Eye (tissue), 1 donor: ENCODE measurements around the gene NDUFB11.

Experiments used
- DNase-seq: peaks from one replicate; pipeline ENCODE4 v3.0.0-alpha.2; 2015

Gene NDUFB11

DNA sequence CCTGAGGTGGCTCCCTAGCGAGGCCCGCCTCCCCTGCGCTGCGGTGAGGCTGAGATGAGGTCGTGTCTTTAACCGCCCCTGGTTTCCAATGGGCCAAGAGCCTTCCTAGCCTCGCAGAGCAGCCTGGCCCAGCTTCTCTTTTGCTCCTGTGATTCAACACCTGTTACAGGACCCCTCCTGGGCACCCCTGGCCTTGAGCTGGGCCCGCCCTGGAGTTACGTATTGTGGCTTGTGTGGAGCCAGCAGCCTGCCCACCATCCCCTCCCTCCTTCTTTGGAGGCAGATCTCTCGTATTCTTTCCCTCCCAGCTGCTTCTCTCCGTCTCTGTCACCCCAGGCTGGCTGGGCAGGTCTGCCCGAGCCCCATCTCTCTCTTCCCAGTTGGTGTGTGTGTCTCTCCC is 29.9 kb upstream of the NDUFB11 start:
- no peak for DNase-seq

DNA sequence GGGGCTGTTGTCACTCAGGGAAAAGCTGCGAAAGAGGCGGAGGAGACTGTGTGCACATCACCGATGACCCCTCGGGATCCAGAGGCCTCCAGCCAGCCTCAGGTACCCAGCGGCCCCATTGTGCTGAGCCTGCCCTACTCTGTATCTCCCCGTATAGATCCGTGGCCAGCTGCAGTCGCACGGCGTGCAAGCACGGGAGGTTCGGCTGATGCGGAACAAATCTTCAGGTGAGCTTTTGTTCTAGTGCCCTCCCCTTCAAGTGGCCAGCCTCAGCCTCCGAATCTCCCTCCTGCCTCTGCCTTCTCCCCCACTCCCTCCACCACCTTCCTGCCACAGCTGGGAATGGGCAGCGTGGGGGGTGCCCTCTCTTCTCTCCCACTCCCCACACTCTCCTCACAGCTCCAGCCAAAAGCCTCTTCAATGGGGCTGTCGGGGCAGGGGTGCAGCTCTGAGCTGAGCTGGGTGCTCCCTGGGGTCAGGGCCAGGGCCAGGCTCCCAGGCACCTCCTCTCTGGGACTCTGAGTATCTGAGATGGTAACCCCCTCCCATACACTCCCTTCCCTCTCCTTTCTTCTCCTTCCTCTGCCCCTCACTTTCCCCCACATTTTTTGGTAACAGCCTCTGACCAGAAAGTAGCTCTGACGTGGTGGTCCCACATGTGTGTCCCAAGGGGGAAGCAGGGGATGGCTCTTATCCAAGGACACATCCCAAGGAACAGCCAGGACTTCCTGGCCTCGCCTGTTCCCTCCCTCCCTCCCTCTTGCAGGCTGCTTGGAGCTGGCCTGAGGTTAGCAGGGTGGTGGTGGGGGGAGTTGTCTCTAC is 28.7 kb upstream of the NDUFB11 start:
- no peak for DNase-seq

DNA sequence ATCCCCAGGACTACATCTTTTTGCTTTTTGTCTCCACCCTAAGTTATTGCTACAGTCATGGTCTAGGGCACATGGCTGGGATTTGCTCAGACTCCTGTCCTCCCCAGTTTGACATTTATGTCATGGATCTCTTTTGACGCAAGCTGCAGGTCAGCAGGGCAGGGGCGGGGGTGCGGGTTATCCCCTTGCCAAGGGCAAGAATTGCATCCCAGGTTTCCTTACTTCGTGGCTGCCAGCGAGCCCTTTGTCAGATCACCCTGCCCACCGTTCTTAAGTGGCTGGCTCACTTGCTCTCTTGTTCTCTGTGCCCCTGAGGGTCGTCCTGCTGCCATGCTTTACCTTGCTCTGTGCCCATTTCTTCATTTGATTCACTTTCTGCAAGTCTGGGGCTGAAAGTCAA is 28.0 kb upstream of the NDUFB11 start:
- no peak for DNase-seq

DNA sequence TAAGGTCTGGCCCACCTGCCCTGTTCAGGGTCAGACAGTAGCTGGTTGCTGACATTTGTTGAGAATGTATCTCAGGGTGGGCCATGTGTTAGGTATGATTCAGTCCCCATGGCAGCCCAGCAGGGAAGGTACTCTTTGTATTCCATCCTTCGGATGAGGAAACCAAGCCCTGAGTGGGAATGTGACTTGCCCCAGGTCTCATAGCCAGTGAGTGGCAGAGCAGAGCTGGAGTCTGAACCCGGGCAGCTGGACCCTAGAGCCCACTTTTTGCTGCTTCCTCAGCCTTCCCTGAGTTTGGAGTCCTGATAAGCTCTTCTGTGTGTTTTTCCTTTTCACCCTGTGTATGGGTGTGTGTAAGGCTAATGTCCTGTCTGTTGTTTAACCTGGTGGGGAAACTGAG is 27.5 kb upstream of the NDUFB11 start:
- DNase-seq: no peak

GRCh38 chrX:47170861-47171692 is 26.6 kb upstream of the NDUFB11 start:
- no peak for DNase-seq

DNA sequence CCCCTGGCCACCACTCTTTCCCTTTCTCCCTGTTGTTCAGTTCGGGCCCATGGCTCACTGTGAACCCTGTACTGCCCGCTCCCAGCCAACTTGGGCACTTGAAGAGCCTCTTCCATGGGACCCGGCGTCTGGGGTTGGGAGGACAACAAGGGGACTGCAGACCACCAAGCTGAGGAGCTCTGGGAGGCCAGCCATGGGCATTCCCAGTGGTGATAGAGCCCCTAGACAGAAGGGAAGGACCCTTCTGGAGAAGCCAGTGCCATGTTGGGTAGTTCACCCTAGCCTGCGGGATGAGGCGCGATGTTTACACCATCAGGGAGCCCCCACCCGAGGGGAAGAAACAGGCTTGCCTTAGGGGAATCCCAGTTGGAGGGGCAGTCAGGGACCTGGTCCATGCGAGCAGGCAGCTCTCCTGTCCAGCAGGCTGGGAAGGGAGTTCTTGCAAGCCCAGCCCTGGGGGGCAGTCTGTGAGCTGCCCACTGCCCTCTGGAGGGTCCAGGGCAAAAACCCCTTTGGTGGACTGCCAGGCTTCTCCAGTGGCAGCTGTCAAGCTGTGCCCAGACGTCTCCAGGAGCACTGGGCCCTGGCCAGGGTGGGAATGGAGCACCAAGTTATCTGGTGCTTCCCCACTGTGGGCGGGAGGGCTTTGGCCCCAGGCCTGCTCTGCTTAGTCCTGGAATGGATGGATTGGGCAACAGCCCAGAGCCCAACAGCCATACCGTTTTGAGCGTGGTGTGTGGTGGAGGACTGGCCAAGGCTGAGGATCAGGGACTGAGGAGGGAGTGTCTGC is 25.4 kb upstream of the NDUFB11 start:
- DNase-seq: no peak

- no peak for DNase-seq
Measured at GRCh38 chrX:47169273-47169672, 24.8 kb upstream of the NDUFB11 start.

GRCh38 chrX:47168495-47169073 is 24.1 kb upstream of the NDUFB11 start:
- no peak for DNase-seq

- no peak for DNase-seq
Measured at GRCh38 chrX:47166126-47166525, 21.6 kb upstream of the NDUFB11 start.

- DNase-seq: no peak
Measured at GRCh38 chrX:47164420-47164819, 19.9 kb upstream of the NDUFB11 start.

DNA sequence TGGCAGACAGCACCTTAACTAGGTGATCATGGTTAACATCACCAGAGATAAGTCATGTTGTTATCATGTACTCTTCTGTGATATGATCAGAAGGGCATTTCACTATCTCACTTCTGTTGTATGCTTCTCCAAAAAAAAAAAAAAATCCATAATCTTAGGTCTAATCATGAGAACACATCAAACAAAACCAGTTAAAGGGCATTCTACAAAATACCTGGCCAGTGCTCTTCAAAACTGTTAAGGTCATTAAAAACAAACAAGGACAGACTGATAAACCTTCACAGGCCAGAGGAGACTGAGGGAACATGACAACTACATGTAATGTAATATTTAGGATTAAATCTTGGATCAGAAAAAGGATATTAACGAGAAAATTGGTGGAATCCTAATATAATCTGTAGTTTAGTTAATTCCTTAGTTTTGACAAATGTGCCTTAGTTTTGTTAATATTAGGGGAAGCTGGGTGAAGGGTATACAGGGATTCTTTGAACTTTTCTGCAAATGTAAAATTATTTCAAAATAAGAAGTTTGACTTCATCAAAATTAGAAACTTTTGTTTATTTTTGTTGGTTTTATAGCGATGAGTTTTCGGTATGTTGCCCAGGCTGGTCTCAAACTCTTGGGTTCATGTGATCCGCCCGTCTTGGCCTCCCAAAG is 18.6 kb upstream of the NDUFB11 start:
- no peak for DNase-seq

DNA sequence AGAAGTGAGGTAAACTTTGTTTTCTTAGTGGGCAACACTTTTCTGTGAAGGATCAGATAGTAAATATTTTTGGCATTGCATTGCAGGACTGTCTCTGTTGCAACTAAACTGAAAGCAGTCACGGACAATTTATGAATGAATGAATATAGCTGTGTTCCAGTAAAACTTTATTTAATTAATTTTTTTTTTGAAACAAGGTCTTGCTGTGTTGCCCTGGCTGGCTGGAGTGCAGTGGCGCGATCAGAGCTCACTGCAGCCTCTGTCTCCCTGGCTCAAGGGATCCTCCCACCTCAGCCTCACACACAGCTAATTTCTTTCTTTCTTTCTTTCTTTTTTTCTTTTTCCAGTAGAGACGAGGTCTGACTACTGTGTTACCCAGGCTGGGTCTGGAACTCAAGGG is 16.3 kb upstream of the NDUFB11 start:
- no peak for DNase-seq

- DNase-seq: no peak
Measured at GRCh38 chrX:47158781-47159180, 14.3 kb upstream of the NDUFB11 start.

DNA sequence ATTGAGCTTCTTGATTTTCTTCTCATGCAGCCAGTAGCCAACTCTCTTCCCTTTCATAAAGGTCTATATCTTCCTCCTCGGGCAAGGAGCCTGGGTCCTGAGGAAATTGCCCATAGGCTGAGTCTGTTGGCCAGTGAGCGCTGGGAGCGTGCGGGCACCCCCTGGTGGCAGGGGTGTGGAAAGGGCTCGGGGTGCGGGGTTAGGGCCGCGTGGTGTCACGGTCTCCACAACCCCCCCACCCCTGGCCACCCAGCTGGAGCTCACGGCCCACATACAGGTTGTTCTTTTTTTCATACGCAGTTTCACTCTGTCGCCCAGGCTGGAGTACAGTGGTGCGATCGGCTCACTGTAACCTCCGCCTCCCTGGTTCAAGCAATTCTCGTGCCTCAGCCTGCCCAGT is 13.6 kb upstream of the NDUFB11 start:
- DNase-seq: no peak

DNA sequence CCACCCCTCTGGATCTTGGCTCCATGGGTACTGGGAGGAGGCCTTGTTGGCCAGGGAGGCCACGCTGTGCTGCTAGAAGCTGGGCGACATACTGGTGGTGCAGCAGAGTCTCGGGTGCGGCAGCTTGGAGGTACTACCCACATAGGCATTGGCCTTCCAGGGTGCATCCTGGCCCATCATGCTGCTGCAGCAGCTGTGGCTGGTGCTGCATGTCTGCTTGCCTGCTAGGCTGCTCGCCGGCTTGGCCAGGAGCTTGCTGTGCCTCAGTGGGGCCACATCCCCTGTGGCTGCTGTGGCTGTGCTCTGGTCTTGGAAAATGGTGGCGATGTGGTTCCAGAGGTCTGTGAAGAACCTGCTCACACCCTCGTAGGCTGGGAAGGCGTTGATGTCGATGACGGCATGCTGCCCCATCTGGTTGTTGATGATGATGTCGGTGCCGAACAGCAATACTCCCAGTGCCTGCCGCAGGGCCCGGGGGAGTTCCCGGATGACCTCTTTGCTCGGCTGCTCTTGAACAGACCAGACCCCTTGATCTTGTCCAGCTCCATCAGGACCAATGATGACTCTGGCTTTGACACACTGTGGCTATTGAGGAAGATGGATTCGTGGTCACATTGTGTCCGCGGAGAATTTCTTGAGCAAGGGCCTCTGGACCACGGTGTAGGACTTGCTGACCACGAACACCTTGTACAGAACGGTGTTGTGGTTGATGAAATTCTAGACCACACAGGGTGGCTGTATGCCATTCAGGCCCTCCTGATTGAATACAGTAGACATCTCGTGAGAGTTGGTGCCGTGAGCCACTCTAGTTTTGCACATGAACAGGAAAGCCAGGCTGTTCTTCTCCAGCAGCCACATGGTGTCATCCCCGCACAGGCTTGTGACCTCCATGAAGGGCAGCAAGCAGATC is 12.4 kb upstream of the NDUFB11 start:
- DNase-seq: no peak

DNA sequence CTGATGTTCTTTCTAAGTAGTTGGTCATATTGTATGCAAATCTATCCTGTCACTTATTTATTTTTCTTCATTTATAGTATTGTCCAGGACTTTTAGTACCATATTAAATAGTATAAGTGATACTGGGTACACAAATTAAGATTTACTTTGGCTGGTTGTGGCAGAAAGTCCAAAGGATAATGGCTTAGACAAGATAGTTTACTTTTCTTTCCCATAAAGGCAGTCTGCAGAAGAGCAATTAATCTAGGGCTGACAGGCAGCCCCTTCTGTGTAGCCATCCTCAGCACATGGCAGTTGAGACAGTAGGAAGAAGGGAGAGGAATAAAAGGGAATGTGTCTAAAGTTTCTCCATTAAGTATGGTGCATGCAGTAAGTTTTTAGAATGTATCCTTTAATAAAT is 6.9 kb upstream of the NDUFB11 start:
- DNase-seq: no peak

DNA sequence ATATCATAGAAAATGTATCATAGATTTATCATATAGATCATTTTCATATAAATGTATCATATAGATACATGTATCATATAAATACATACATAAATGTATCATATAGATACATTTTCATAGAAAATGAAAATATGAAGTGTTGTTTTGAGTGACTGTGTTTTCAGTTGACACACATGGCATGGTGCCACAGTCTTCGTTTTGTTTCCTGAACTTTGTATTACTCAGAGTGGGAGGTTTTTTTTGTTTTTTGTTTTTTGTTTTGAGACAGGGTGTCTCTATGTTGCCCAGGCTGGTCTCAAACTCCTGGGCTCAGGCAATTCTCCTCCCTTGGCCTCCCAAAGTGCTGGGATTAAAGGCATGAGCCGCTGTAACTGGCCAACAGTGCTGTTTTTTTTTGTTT is 4.4 kb upstream of the NDUFB11 start:
- no peak for DNase-seq

DNA sequence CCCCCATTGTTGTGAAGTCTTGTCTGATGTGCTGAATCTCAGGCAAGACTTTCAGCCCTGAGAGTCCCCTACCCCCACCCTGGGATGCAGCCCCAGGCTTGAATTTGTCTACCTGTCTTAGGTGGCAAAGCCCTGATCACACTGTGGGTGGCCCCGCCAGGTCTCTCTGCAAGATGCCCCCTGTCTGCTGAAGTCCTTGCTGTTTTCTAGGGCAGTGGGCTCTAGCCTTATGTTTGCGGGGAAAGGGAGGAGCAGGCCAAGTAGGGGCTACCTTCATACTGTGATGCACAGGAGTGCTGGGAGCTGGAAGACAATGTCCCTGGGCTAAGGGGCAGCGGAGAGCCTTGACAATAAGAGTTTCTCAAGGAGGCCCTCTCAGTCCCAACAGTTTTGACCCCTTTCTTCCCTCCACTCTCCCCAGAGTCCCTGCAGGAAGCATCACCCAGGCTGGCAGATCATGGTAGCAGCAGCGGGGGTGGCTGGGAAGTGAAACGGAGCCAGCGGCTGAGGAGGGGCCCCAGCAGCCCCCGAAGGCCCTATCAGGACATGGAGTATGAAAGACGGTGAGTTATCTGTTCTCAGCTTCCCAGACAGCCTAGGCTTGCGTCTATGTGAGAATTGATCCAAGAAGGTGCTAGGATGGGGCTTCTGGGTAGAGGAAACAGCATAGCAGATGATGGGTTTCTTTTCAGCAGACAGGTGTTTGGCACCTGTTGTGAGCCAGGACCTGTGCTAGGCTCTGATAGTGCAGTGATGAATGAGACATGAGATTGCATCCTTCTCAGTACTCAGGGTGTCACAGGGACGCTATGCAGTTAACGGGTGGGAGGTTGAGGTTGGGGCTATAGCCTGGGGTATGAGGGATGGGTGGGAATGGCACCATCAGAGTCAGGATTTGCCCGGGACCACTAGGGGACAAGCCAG is 2.7 kb upstream of the NDUFB11 start:
- DNase-seq: no peak

DNA sequence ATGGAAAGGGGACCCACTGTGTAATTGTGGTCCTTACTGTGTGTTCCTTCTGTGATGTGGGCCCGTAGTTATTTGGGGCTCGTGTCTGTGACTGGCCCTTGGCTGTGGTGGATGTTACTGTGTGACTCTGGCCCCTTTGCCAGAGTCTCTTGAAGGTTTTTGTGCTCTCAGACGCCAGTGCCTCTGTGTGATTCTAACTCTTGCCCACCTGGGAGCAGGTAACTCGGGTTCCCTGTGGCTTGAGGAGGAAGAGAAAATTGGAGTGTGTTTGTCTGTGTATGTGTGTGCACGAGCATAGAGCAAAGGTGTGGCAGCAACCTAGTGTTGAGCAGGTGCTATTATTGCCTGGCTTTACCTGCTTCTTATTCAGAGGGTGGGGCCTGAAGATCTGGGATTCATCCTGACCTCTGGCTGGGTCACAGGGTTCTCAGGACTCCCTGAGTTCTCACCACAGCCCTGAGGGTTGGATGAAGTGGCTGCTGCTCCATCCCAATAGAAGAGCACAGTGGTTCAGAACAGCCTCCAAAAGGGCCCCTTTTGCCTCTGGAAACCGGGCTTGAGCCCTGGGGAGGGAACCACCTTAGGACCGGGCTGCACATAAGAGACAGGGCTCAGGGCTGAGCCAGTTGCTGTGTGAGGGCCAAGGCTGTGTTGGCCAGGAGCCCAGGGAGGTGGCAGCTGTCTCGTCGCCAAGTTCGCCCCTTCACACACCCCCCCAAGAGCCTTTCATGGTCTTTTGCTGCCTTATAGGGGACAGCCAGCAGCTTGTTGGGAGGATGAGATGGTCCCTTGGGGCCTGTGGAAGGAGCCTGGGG is 1.8 kb upstream of the NDUFB11 start:
- DNase-seq: no peak
